ENCODE data around the gene FHOD3. TPM values are rescaled to one million over a fixed set of nuclear protein-coding genes. Genes with fewer than 3 reads are reported as not detected.

The FHOD3 gene
- total and polyA plus RNA-seq, 2 of the 13 experiments (the other 11 are each of a cell fraction or from before 2014, with no cell fraction given), result 0.07 TPM; not detected in 1

DNA sequence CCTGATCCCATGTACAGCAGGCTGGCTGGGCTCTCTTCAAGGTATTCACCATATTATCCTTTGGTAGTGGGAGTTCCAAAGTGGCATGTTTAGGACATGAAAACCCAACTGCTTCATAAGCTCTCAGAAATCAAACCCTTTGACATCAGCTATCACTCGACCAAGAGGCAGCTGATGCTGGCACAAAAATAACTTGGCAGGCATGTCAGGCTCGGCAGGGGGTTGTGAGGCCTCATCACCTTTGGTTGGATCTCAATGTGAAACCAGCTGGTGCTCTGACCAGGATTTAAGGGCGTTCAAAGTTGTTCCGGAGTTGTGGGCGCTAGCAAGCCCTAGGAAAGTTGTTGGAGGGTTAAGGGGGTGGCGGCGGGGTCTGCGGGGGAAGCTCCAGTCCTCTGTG, 171.9 kb downstream of the FHOD3 start:
- Histone ChIP-seq H3K27ac (ENCODE audit: extremely low read length, insufficient read depth, low read length) (no peak overlapping the region), H2AFZ (ENCODE audit: low read length) (no peak overlapping the region), H3K4me1 (ENCODE audit: insufficient read depth, low read length) (peaks cover 17% of the 10 kb centered on the region), H3K4me3 (replicated peaks in 1 of 3; ENCODE audit: insufficient read depth in 1 of 3, low read depth in 2 of 3, low read length in 3 of 3) (no peak overlapping the region), H4K20me1 (ENCODE audit: insufficient read depth, low read length) (no peaks in the 10 kb centered on the region), H3K9ac (ENCODE audit: insufficient read depth, low read depth, low read length) (no peak overlapping the region), H3K9me3 (ENCODE audit: low read length) (no peaks in the 10 kb centered on the region), H3K4me2 (ENCODE audit: low read depth, low read length) (no peak overlapping the region), H3K36me3 (replicated peaks in 1 of 2; ENCODE audit: control insufficient read depth in 1 of 2, insufficient read depth in 2 of 2, low read length in 2 of 2) (no peaks in the 10 kb centered on the region), H3K79me2 (ENCODE audit: insufficient read depth, low read length) (no peaks in the 10 kb centered on the region), H3K27me3 (ENCODE audit: control insufficient read depth in 1 of 2, insufficient read depth in 2 of 2, low read length in 2 of 2) (peaks cover 1 to 14% of the 10 kb centered on the region in 2 experiments; a peak in 2 of 5 replicates)
- ChIA-PET CTCF (ENCODE audit: low intra/inter-chr PET ratio, low total read pairs) (no interaction called here), POLR2A (no interaction called here)
- no peak for FAIRE-seq
- intact Hi-C loops (cut with micrococcal nuclease; ENCODE audit: unreplicated experiment) (no loop called here), in situ Hi-C loops (cut with HindIII; ENCODE audit: extremely low pct_ligation_motif_present, low pct_unique_long_range_greater_than_20kb) (no loop called here)
- no TSS peak for BruUV-seq (replicated peaks)
- TF ChIP-seq ZNF33B (CRISPR knock-in tag; IDR thresholded peaks at IDR 0.05) (no peak), MIER3 (CRISPR knock-in tag; IDR thresholded peaks at IDR 0.05; ENCODE audit: borderline replicate concordance) (no peak), SATB2 (CRISPR knock-in tag; IDR thresholded peaks at IDR 0.05) (no peak)
- TF ChIP-seq, protein P1, sequence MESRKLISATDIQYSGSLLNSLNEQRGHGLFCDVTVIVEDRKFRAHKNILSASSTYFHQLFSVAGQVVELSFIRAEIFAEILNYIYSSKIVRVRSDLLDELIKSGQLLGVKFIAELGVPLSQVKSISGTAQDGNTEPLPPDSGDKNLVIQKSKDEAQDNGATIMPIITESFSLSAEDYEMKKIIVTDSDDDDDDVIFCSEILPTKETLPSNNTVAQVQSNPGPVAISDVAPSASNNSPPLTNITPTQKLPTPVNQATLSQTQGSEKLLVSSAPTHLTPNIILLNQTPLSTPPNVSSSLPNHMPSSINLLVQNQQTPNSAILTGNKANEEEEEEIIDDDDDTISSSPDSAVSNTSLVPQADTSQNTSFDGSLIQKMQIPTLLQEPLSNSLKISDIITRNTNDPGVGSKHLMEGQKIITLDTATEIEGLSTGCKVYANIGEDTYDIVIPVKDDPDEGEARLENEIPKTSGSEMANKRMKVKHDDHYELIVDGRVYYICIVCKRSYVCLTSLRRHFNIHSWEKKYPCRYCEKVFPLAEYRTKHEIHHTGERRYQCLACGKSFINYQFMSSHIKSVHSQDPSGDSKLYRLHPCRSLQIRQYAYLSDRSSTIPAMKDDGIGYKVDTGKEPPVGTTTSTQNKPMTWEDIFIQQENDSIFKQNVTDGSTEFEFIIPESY (CRISPR knock-in tag; IDR thresholded peaks at IDR 0.05), result no peak
- TF ChIP-seq, protein P2, sequence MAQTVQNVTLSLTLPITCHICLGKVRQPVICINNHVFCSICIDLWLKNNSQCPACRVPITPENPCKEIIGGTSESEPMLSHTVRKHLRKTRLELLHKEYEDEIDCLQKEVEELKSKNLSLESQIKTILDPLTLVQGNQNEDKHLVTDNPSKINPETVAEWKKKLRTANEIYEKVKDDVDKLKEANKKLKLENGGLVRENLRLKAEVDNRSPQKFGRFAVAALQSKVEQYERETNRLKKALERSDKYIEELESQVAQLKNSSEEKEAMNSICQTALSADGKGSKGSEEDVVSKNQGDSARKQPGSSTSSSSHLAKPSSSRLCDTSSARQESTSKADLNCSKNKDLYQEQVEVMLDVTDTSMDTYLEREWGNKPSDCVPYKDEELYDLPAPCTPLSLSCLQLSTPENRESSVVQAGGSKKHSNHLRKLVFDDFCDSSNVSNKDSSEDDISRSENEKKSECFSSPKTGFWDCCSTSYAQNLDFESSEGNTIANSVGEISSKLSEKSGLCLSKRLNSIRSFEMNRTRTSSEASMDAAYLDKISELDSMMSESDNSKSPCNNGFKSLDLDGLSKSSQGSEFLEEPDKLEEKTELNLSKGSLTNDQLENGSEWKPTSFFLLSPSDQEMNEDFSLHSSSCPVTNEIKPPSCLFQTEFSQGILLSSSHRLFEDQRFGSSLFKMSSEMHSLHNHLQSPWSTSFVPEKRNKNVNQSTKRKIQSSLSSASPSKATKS (CRISPR knock-in tag; IDR thresholded peaks at IDR 0.05), result no peak
- TF ChIP-seq, protein P3, sequence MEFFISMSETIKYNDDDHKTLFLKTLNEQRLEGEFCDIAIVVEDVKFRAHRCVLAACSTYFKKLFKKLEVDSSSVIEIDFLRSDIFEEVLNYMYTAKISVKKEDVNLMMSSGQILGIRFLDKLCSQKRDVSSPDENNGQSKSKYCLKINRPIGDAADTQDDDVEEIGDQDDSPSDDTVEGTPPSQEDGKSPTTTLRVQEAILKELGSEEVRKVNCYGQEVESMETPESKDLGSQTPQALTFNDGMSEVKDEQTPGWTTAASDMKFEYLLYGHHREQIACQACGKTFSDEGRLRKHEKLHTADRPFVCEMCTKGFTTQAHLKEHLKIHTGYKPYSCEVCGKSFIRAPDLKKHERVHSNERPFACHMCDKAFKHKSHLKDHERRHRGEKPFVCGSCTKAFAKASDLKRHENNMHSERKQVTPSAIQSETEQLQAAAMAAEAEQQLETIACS (CRISPR knock-in tag; IDR thresholded peaks at IDR 0.05), result no peak
- ATAC-seq, result no peak
- 45% methylated on average over 8 of the region's 8 CpGs for WGBS (ENCODE audit: low lambda C conversion rate)
- DNase-seq (ENCODE audit: low spot score), result no peak

Measured in HepG2 (cell line).